H1 (cell line): ENCODE measurements around the gene SNX30. TPM values are rescaled to one million over a fixed set of nuclear protein-coding genes. Genes with fewer than 3 reads are reported as not detected.

Source experiments
- CTCF ChIA-PET: fragments of 300-600 bp; sonication (Branson Sonifier 250); formaldehyde crosslinking; loops from one replicate; lab custom pipeline; 2021; ENCODE audit not compliant: partially characterized antibody; lab: Charles Lee
- POLR2A ChIA-PET: fragments of 300-600 bp; sonication (Branson Sonifier 250); formaldehyde crosslinking; loops from one replicate; lab custom pipeline; 2021; ENCODE audit warnings: inconsistent platforms; ENCODE audit not compliant: partially characterized antibody; lab: Charles Lee
- DNase-seq, 2 experiments: peaks; one replicate each; pipeline versions ENCODE4 v3.0.0 to v3.0.0-alpha.2; 2010 to 2022; ENCODE audit warnings: low spot score in 2 of 2, low read depth in 1 of 2, mixed read lengths in 1 of 2
- FAIRE-seq: peaks from 2 replicates; lab custom pipeline; 2011; peaks lifted over from hg19 to GRCh38; lab: Jason Lieb, UNC
- H2AFZ ChIP-seq: 2 replicates; pipeline ENCODE4 v1.8.1; 2012; ENCODE audit warnings: low read length, inconsistent platforms
- H2AK5ac ChIP-seq: 2 replicates; pipeline ENCODE4 v1.6.1; 2013; ENCODE audit warnings: low read depth, low read length
- H2BK120ac ChIP-seq: replicated peaks from 2 replicates; pipeline ENCODE3; 2013; ENCODE audit warnings: low read depth, low read length, inconsistent platforms
- H2BK12ac ChIP-seq: 2 replicates; pipeline ENCODE4 v1.6.1; 2013; ENCODE audit warnings: low read depth, low read length
- H2BK15ac ChIP-seq: 2 replicates; pipeline ENCODE4 v1.6.1; 2013; ENCODE audit warnings: low read length
- H2BK20ac ChIP-seq: 2 replicates; pipeline ENCODE4 v1.6.1; 2013; ENCODE audit warnings: low read length
- H2BK5ac ChIP-seq: 2 replicates; pipeline ENCODE4 v1.6.1; 2013; ENCODE audit warnings: low read depth, low read length
- H3K14ac ChIP-seq: 2 replicates; pipeline ENCODE4 v1.6.1; 2013; ENCODE audit warnings: inconsistent platforms; ENCODE audit not compliant: insufficient read length
- H3K18ac ChIP-seq: 2 replicates; pipeline ENCODE4 v1.6.1; 2013; ENCODE audit warnings: low read length; ENCODE audit errors: extremely low read depth
- H3K23ac ChIP-seq: 2 replicates; pipeline ENCODE4 v1.6.1; 2013; ENCODE audit warnings: inconsistent platforms; ENCODE audit not compliant: insufficient read length
- H3K23me2 ChIP-seq: 2 replicates; pipeline ENCODE4 v1.6.1; 2013; ENCODE audit warnings: low read depth, low read length
- H3K27ac ChIP-seq: 2 replicates; pipeline ENCODE4 v1.6.1; 2011; ENCODE audit warnings: low read depth, low read length, inconsistent platforms
- H3K27me3 ChIP-seq, 4 experiments: replicated peaks in 1 of 4; 1 replicate in 1 of 4; 2 replicates in 3 of 4; pipeline versions ENCODE4 v1.6.1 to v1.8.1; 2011 to 2013; ENCODE audit warnings: low read length in 3 of 4, mild to moderate bottlenecking in 3 of 4, inconsistent platforms in 2 of 4, mixed read lengths in 2 of 4, moderate library complexity in 1 of 4; ENCODE audit not compliant: control insufficient read depth in 3 of 4, insufficient read depth in 3 of 4; ENCODE audit errors: extremely low read depth in 1 of 4
- H3K36me3 ChIP-seq, 4 experiments: 2 replicates each; pipeline versions ENCODE4 v1.6.1 to v1.8.1; 2011 to 2013; ENCODE audit warnings: mild to moderate bottlenecking in 4 of 4, low read length in 3 of 4, moderate library complexity in 2 of 4, control low read depth in 1 of 4, inconsistent platforms in 1 of 4; ENCODE audit not compliant: insufficient read depth in 4 of 4, control insufficient read depth in 2 of 4
- H3K4ac ChIP-seq: replicated peaks from 2 replicates; pipeline ENCODE3; 2013; ENCODE audit warnings: low read length, low read depth, mixed read lengths, inconsistent platforms; ENCODE audit not compliant: insufficient read length
- H3K4me1 ChIP-seq, 4 experiments: replicated peaks in 1 of 4; 1 replicate in 1 of 4; 2 replicates in 3 of 4; pipeline versions ENCODE4 v1.6.1 to v1.8.1; 2011 to 2013; ENCODE audit warnings: low read length in 3 of 4, inconsistent platforms in 2 of 4, mixed read lengths in 1 of 4; ENCODE audit not compliant: insufficient read depth in 4 of 4, control insufficient read depth in 3 of 4
- H3K4me2 ChIP-seq, 2 experiments: 2 replicates each; pipeline versions ENCODE4 v1.6.1 to v1.8.1; 2011 to 2013; ENCODE audit warnings: low read depth in 2 of 2, low read length in 2 of 2, control low read depth in 1 of 2, inconsistent platforms in 1 of 2, mild to moderate bottlenecking in 1 of 2; ENCODE audit not compliant: insufficient read depth in 1 of 2
- H3K4me3 ChIP-seq, 4 experiments: fragments of 200-600, 300-600 bp in 1 of 4; sonication (generic), shearing (Covaris generic), sonication (Bioruptor Twin) in 1 of 4; 2 replicates each; pipeline versions ENCODE4 v1.5.1 to v1.8.1; 2011 to 2016; ENCODE audit warnings: low read length in 4 of 4, low read depth in 3 of 4, control low read depth in 2 of 4, inconsistent platforms in 2 of 4, mild to moderate bottlenecking in 2 of 4, mixed read lengths in 1 of 4, moderate library complexity in 1 of 4; ENCODE audit not compliant: insufficient read depth in 2 of 4; ENCODE audit errors: extremely low read depth in 1 of 4
- H3K56ac ChIP-seq: replicated peaks from 2 replicates; pipeline ENCODE3; 2013; ENCODE audit warnings: low read depth, mild to moderate bottlenecking, mixed read lengths, low read length, inconsistent platforms; ENCODE audit not compliant: insufficient read length
- H3K79me1 ChIP-seq: 2 replicates; pipeline ENCODE4 v1.6.1; 2013; ENCODE audit warnings: low read depth, low read length, control low read depth
- H3K79me2 ChIP-seq, 2 experiments: 2 replicates each; pipeline versions ENCODE4 v1.6.1 to v1.8.1; 2012 to 2013; ENCODE audit warnings: low read length in 2 of 2, mild to moderate bottlenecking in 2 of 2, inconsistent platforms in 1 of 2; ENCODE audit not compliant: insufficient read depth in 2 of 2, control insufficient read depth in 1 of 2
- H3K9ac ChIP-seq, 4 experiments: replicated peaks in 1 of 4; 1 replicate in 1 of 4; 2 replicates in 3 of 4; pipeline versions ENCODE4 v1.6.1 to v1.8.1; 2011 to 2013; ENCODE audit warnings: low read depth in 3 of 4, low read length in 3 of 4, control low read depth in 2 of 4, mild to moderate bottlenecking in 2 of 4, moderate library complexity in 2 of 4, inconsistent platforms in 1 of 4; ENCODE audit errors: extremely low read depth in 1 of 4
- H3K9me3 ChIP-seq, 2 experiments: 2 replicates each; pipeline versions ENCODE4 v1.6.1 to v1.8.1; 2012 to 2013; ENCODE audit warnings: mild to moderate bottlenecking in 2 of 2, moderate library complexity in 2 of 2, control low read depth in 1 of 2, inconsistent platforms in 1 of 2, low read depth in 1 of 2, low read length in 1 of 2, mixed read lengths in 1 of 2; ENCODE audit not compliant: insufficient read depth in 2 of 2
- H4K20me1 ChIP-seq, 2 experiments: replicated peaks in 1 of 2; 2 replicates each; pipeline versions ENCODE3 to v1.8.1; 2011 to 2013; ENCODE audit warnings: inconsistent platforms in 2 of 2, low read length in 2 of 2, mild to moderate bottlenecking in 1 of 2; ENCODE audit not compliant: insufficient read depth in 2 of 2, control insufficient read depth in 1 of 2
- H4K5ac ChIP-seq: 2 replicates; pipeline ENCODE4 v1.6.1; 2013; ENCODE audit warnings: low read length, low read depth, mixed read lengths, inconsistent platforms; ENCODE audit not compliant: insufficient read length
- H4K8ac ChIP-seq: 2 replicates; pipeline ENCODE4 v1.8.0; 2013; ENCODE audit warnings: mild to moderate bottlenecking, moderate library complexity, low read length, inconsistent platforms; ENCODE audit not compliant: insufficient read depth; ENCODE audit errors: extremely low read depth
- H4K91ac ChIP-seq: replicated peaks from 2 replicates; pipeline ENCODE3; 2013; ENCODE audit warnings: low read length, mixed read lengths, inconsistent platforms; ENCODE audit not compliant: insufficient read length
- BCL11A ChIP-seq, 2 experiments: IDR thresholded peaks; one replicate each; pipeline ENCODE4 v1.6.1; 2011; ENCODE audit warnings: low read depth in 2 of 2, low read length in 2 of 2, mild to moderate bottlenecking in 2 of 2
- CTCF ChIP-seq, 3 experiments: IDR thresholded peaks; 1 replicate in 2 of 3; 2 replicates in 1 of 3; pipeline versions ENCODE4 v1.5.1 to v1.6.1; 2011; ENCODE audit warnings: low read length in 3 of 3, mild to moderate bottlenecking in 3 of 3, inconsistent platforms in 2 of 3, low read depth in 1 of 3, moderate library complexity in 1 of 3; ENCODE audit not compliant: insufficient read depth in 1 of 3; ENCODE audit errors: control extremely low read depth in 1 of 3
- JUN ChIP-seq: IDR thresholded peaks from 2 replicates; pipeline ENCODE4 v1.6.1; 2011; ENCODE audit warnings: low read depth, mild to moderate bottlenecking, improper control_type of control experiment, low read length
- KDM1A ChIP-seq: fragments of 200-600, 300-600 bp; sonication (generic); IDR thresholded peaks from 2 replicates; pipeline ENCODE4 v1.7.1; 2016; ENCODE audit warnings: mild to moderate bottlenecking, low read length, borderline replicate concordance
- POLR2A ChIP-seq, 2 experiments: IDR thresholded peaks; 1 replicate in 1 of 2; 2 replicates in 1 of 2; pipeline ENCODE4 v1.6.1; 2011; ENCODE audit warnings: low read depth in 2 of 2, low read length in 2 of 2, mild to moderate bottlenecking in 2 of 2; ENCODE audit errors: control extremely low read depth in 1 of 2
- RFX5 ChIP-seq: IDR thresholded peaks from 2 replicates; pipeline ENCODE4 v1.6.1; 2011; ENCODE audit warnings: low read depth, low read length, improper control_type of control experiment, borderline replicate concordance
- SIN3A ChIP-seq, 2 experiments: IDR thresholded peaks in 1 of 2; conservative IDR thresholded peaks in 1 of 2; 2 replicates each; pipeline ENCODE4 v1.6.1; 2011 to 2012; ENCODE audit warnings: low read length in 2 of 2, improper control_type of control experiment in 1 of 2, low read depth in 1 of 2, mild to moderate bottlenecking in 1 of 2
- SIRT6 ChIP-seq: IDR thresholded peaks from one replicate; pipeline ENCODE4 v1.7.1; 2012; ENCODE audit warnings: low read length, inconsistent platforms
- SRF ChIP-seq: IDR thresholded peaks from 2 replicates; pipeline ENCODE4 v1.6.1; 2011; ENCODE audit warnings: mild to moderate bottlenecking, low read depth, low read length, moderate library complexity
- TEAD4 ChIP-seq: IDR thresholded peaks from 2 replicates; pipeline ENCODE4 v1.6.1; 2012; ENCODE audit warnings: low read depth, low read length, inconsistent platforms, mixed read lengths
- USF2 ChIP-seq: IDR thresholded peaks from 2 replicates; pipeline ENCODE4 v1.6.1; 2011; ENCODE audit warnings: low read length, improper control_type of control experiment
- WGBS, 2 experiments: shearing (Covaris generic) in 1 of 2; methylation state at CpG; one replicate each; pipeline versions ENCODE4 v1.1.6 to v1.1.7; 2013 to 2015; ENCODE audit warnings: low lambda C conversion rate in 2 of 2, mixed read lengths in 2 of 2, inconsistent platforms in 1 of 2, low coverage in 1 of 2, missing lambda C conversion rate in 1 of 2; ENCODE audit not compliant: insufficient replicate concordance in 2 of 2, insufficient coverage in 1 of 2, insufficient read length in 1 of 2; ENCODE audit errors: extremely low coverage in 1 of 2, missing lambda C conversion rate in 1 of 2; 5-methylcytosine and 5-hydroxymethylcytosine counted together
- polyA plus RNA-seq, 7 experiments: library from polyadenylated mRNA; depleted of rRNA in 3 of 7; stranded (reverse) in 5 of 7; unstranded in 2 of 7; fragments of >200 nt in 5 of 7; fragments of 200-250 nt in 2 of 7; gene quantifications; 1 replicate in 5 of 7; 2 replicates in 1 of 7; 4 replicates in 1 of 7; pipeline versions ENCODE4 v1.2.1 to v1.2.3, GENCODE V29; 2011 to 2013; ENCODE audit warnings: missing spikeins in 2 of 7, mixed read lengths in 2 of 7
- total RNA-seq: library from RNA; stranded (reverse); fragmentation: NEBNext Ultra II Directional; extraction: Animal tissue kit (Norgen Biotek cat#: 25700); gene quantifications from 2 replicates; pipeline ENCODE4 v1.2.1, GENCODE V29; 2021

SNX30 gene
- total and polyA plus RNA-seq, 2 of the 8 experiments (the other 6 are each of a cell fraction or from before 2014, with no cell fraction given) = 4.0 to 12.2 TPM

GRCh38 chr9:112884101-112884500 lies 133.5 kb downstream of the SNX30 start:
- no peak overlapping the region for H2BK15ac ChIP-seq
- DNase-seq = no peak
- 83% methylated on average over 6 of the region's 6 CpGs; no CpG with 5 or more reads in 1 of the 2 experiments for WGBS, 2 experiments
- H3K9ac ChIP-seq = no peak overlapping the region
- H2AFZ ChIP-seq = no peak overlapping the region
- no peak overlapping the region for H2BK120ac ChIP-seq
- no peak overlapping the region for H4K5ac ChIP-seq
- H4K91ac ChIP-seq = no peak overlapping the region
- H2BK20ac ChIP-seq = no peak overlapping the region
- no peaks in the 10 kb centered on the region for H3K23me2 ChIP-seq
- H3K4ac ChIP-seq = no peak overlapping the region
- ChIA-PET POLR2A (interaction anchor here (1.1 kb wide), 1 partner anchor 71 kb away, joined by 3 read pairs; no protein-coding TSS in a partner anchor), CTCF (interaction anchor here (0.7 to 6.4 kb wide), 13 partner anchors 7 to 849 kb away, joined by 3 to 76 read pairs (median 5); no protein-coding TSS in a partner anchor)
- no peak for FAIRE-seq
- no peaks in the 10 kb centered on the region for H3K9me3 ChIP-seq
- H3K4me3 ChIP-seq = no peak overlapping the region
- no peaks in the 10 kb centered on the region for H4K20me1 ChIP-seq
- 0 out of 2 replicates have a peak overlapping the region, but pooled peaks have one; percentile 33 for H2BK12ac ChIP-seq
- H3K27ac ChIP-seq = no peak overlapping the region
- H3K79me1 ChIP-seq = no peaks in the 10 kb centered on the region
- H3K18ac ChIP-seq = no peak overlapping the region
- H3K14ac ChIP-seq = no peak overlapping the region
- no peaks in the 10 kb centered on the region for H3K79me2 ChIP-seq
- no peak overlapping the region for H4K8ac ChIP-seq
- H3K4me1 ChIP-seq = no peaks in the 10 kb centered on the region
- H3K27me3 ChIP-seq = peaks cover 0 to 1% (median 0%) of the 10 kb centered on the region in 4 experiments; a peak in 2 of 7 replicates
- no peak overlapping the region for H2BK5ac ChIP-seq
- no peak overlapping the region for H3K23ac ChIP-seq
- H3K56ac ChIP-seq = no peak overlapping the region
- H3K36me3 ChIP-seq = no peaks in the 10 kb centered on the region
- H2AK5ac ChIP-seq = no peak overlapping the region
- no peak overlapping the region for H3K4me2 ChIP-seq
- TF ChIP-seq TEAD4 (no peak), CTCF (IDR thresholded peaks at IDR 0.05; ENCODE audit: control extremely low read depth in 1 of 3, insufficient read depth in 1 of 3, low read depth in 1 of 3, low read length in 3 of 3) (no peak), RFX5 (no peak), SIN3A (conservative IDR thresholded peaks at IDR 0.05 in 1 of 2, IDR thresholded peaks at IDR 0.05 in 1 of 2; ENCODE audit: low read depth in 1 of 2, low read length in 2 of 2) (no peak), KDM1A (no peak), BCL11A (IDR thresholded peaks at IDR 0.05; ENCODE audit: low read depth in 2 of 2, low read length in 2 of 2) (no peak), POLR2A (IDR thresholded peaks at IDR 0.05; ENCODE audit: control extremely low read depth in 1 of 2, low read depth in 2 of 2, low read length in 2 of 2) (no peak), SRF (no peak), SIRT6 (no peak), USF2 (no peak), JUN (no peak)
